Endodermal cell (in vitro differentiated cells): ENCODE results near the gene LRIT1. TPM values are rescaled to one million over a fixed set of nuclear protein-coding genes. Genes with fewer than 3 reads are reported as not detected.

ENCODE experiments used
- DNase-seq: peaks from one replicate; pipeline ENCODE4 v3.0.0-alpha.2; 2017
- H3K27ac ChIP-seq: 2 replicates; pipeline ENCODE4 v1.5.1; 2013; ENCODE audit warnings: mild to moderate bottlenecking, low read depth, low read length, moderate library complexity
- H3K27me3 ChIP-seq: 2 replicates; pipeline ENCODE4 v1.6.1; 2013; ENCODE audit warnings: mild to moderate bottlenecking, low read length, moderate library complexity; ENCODE audit not compliant: insufficient read depth, control insufficient read depth, poor library complexity, severe bottlenecking
- H3K36me3 ChIP-seq: 2 replicates; pipeline ENCODE4 v1.7.0; 2013; ENCODE audit warnings: mild to moderate bottlenecking, low read length, moderate library complexity; ENCODE audit not compliant: control insufficient read depth, insufficient read depth
- H3K4me1 ChIP-seq: one replicate; pipeline ENCODE4 v1.7.0; 2013; ENCODE audit warnings: low read length; ENCODE audit not compliant: control insufficient read depth, insufficient read depth
- H3K4me3 ChIP-seq: 2 replicates; pipeline ENCODE4 v1.5.1; 2013; ENCODE audit warnings: mild to moderate bottlenecking, low read length, moderate library complexity
- H3K9ac ChIP-seq: 2 replicates; pipeline ENCODE4 v1.6.1; 2013; ENCODE audit warnings: mild to moderate bottlenecking, low read length, moderate library complexity; ENCODE audit not compliant: poor library complexity, severe bottlenecking; ENCODE audit errors: extremely low read depth
- H3K9me3 ChIP-seq: 2 replicates; pipeline ENCODE4 v1.6.1; 2013; ENCODE audit warnings: mild to moderate bottlenecking, low read length, moderate library complexity; ENCODE audit not compliant: control insufficient read depth
- H3K27ac Mint-ChIP-seq: 2 replicates; pipeline ENCODE4 v1.8.0; 2020; ENCODE audit warnings: mixed read lengths
- H3K27me3 Mint-ChIP-seq: 2 replicates; pipeline ENCODE4 v1.8.0; 2021; ENCODE audit warnings: mild to moderate bottlenecking, mixed read lengths; ENCODE audit not compliant: insufficient read depth
- H3K36me3 Mint-ChIP-seq: 2 replicates; pipeline ENCODE4 v1.8.0; 2020; ENCODE audit warnings: low read depth, mixed read lengths
- H3K4me1 Mint-ChIP-seq: 2 replicates; pipeline ENCODE4 v1.8.0; 2020; ENCODE audit warnings: mixed read lengths
- H3K4me3 Mint-ChIP-seq: 2 replicates; pipeline ENCODE4 v1.8.0; 2020; ENCODE audit warnings: mild to moderate bottlenecking, moderate library complexity, mixed read lengths
- H3K9me3 Mint-ChIP-seq: 2 replicates; pipeline ENCODE4 v1.8.0; 2020; ENCODE audit warnings: mild to moderate bottlenecking, mixed read lengths
- CTCF ChIP-seq: fragments of 200-600 bp; sonication (generic); conservative IDR thresholded peaks from 2 replicates; pipeline ENCODE4 v1.5.0; 2021; ENCODE audit warnings: antibody characterized with exemption, mild to moderate bottlenecking
- WGBS, 2 experiments: methylation state at CpG; one replicate each; pipeline versions ENCODE4 v1.1.5 to v1.1.7; 2013; ENCODE audit warnings: missing lambda C conversion rate in 2 of 2, mixed read lengths in 1 of 2; ENCODE audit not compliant: insufficient coverage in 1 of 2, insufficient read length in 1 of 2; 5-methylcytosine and 5-hydroxymethylcytosine counted together
- total RNA-seq, 2 donors: library from RNA; stranded (reverse); fragmentation: NEBNext Ultra II Directional in 1 of 2; extraction: Animal tissue kit (Norgen Biotek cat#: 25700) in 1 of 2; gene quantifications; 2 replicates in 1 of 2; 3 replicates in 1 of 2; pipeline ENCODE4 v1.2.1, GENCODE V29; 2021

LRIT1 gene
- total RNA-seq, 2 donors from 2014 or later: 0.11 TPM; not detected in 1

- 52 to 55% methylated on average over 6 of the region's 6 CpGs for WGBS, 2 experiments
- no peaks in the 10 kb centered on the region for H3K9me3 ChIP-seq
- no peak overlapping the region for H3K9ac ChIP-seq
- no peak for TF ChIP-seq CTCF
- H3K27me3 ChIP-seq: peaks cover 57% of the 10 kb centered on the region
- peak; percentile 87 for DNase-seq
- Mint-ChIP-seq H3K9me3 (no peaks in the 10 kb centered on the region), H3K27ac (no peak overlapping the region), H3K4me1 (no peaks in the 10 kb centered on the region), H3K4me3 (no peak overlapping the region), H3K36me3 (no peaks in the 10 kb centered on the region), H3K27me3 (peaks cover 29% of the 10 kb centered on the region)
- H3K4me3 ChIP-seq: no peak overlapping the region
- no peaks in the 10 kb centered on the region for H3K4me1 ChIP-seq
- H3K36me3 ChIP-seq: no peaks in the 10 kb centered on the region
- no peak overlapping the region for H3K27ac ChIP-seq
Observed at GRCh38 chr10:84224411-84225028, 16.8 kb downstream of the LRIT1 start.

GRCh38 chr10:84221916-84222315, 19.4 kb downstream of the LRIT1 start:
- peaks cover 35% of the 10 kb centered on the region for H3K27me3 ChIP-seq
- TF ChIP-seq CTCF: no peak
- H3K9ac ChIP-seq: no peak overlapping the region
- no peaks in the 10 kb centered on the region for H3K9me3 Mint-ChIP-seq
- DNase-seq: no peak
- H3K4me1 Mint-ChIP-seq: no peaks in the 10 kb centered on the region
- no peaks in the 10 kb centered on the region for H3K36me3 Mint-ChIP-seq
- H3K4me3 ChIP-seq: no peak overlapping the region
- H3K9me3 ChIP-seq: no peaks in the 10 kb centered on the region
- peaks cover 11% of the 10 kb centered on the region for H3K27me3 Mint-ChIP-seq
- H3K27ac Mint-ChIP-seq: no peak overlapping the region
- H3K36me3 ChIP-seq: no peaks in the 10 kb centered on the region
- WGBS, 2 experiments: 83 to 84% methylated on average over 6 to 8 of the region's 8 CpGs
- H3K27ac ChIP-seq: no peak overlapping the region
- no peak overlapping the region for H3K4me3 Mint-ChIP-seq
- H3K4me1 ChIP-seq: no peaks in the 10 kb centered on the region

- Histone ChIP-seq H3K4me3 (no peak overlapping the region), H3K27me3 (peaks cover 27% of the 10 kb centered on the region), H3K27ac (no peak overlapping the region), H3K36me3 (no peaks in the 10 kb centered on the region), H3K9ac (no peak overlapping the region), H3K9me3 (no peaks in the 10 kb centered on the region), H3K4me1 (no peaks in the 10 kb centered on the region)
- Mint-ChIP-seq H3K4me1 (no peaks in the 10 kb centered on the region), H3K9me3 (no peaks in the 10 kb centered on the region), H3K36me3 (no peaks in the 10 kb centered on the region), H3K27ac (no peak overlapping the region), H3K4me3 (no peak overlapping the region), H3K27me3 (peaks cover under 1% of the 10 kb centered on the region)
- DNase-seq: no peak
- 86% methylated on average over 2 to 4 of the region's 4 CpGs for WGBS, 2 experiments
- no peak for TF ChIP-seq CTCF
Observed at GRCh38 chr10:84217746-84218145, 23.6 kb downstream of the LRIT1 start.
